ENCODE data around the gene CELSR2.
"Not testable (repeated sequence)": the region's sequence is repeated elsewhere in the genome, so short reads cannot be mapped to it uniquely, and the experiment has no call there.

CELSR2 gene

DNA sequence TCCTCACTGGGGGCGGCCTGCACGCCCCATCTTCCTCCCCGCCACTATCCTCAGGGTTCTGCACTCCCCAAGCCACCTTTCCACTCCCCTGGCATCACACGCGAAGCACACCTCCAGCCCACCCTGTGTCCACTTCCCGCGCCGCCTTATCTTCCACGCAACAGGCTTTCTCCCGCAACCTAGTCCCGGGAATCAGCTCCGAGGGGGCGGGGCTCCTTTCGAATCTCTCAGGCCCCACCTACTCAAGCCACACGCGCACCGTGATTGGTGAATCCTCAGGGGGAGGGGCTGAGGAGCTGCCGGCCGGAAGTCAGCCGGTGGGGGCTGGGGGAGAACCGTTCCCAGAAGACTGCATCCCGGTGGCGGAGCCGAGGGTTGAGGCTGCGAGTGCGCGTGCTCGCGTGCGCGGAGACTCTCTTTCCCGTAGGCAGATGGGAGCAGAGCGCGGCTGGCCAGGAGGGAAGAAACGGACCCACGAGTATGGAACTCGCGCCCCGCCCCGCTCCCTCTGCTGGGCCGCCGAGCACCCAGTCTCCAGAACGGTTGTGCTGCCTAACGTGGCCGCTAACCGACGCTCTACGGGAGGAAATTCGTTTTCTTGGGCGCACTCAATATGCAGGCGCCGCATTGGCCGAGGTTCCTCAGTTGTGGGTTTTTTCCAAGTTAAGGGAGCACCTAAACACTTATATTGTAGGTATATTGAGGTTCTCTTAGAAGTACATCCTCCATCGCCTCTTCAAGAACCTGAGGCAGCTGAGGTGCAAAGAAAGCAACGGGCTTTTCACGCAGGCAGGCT, 33.8 kb downstream of the CELSR2 start, which contains the start of gene PSRC1:
PSRC1 (minus strand) TSS at position 194 of the 796 bp plus-strand sequence.
- H3K27ac ChIP-seq: peak within 1 kb of the TSS; percentile 49 to 88 (median 76); a peak in 21 of 22 replicates

DNA sequence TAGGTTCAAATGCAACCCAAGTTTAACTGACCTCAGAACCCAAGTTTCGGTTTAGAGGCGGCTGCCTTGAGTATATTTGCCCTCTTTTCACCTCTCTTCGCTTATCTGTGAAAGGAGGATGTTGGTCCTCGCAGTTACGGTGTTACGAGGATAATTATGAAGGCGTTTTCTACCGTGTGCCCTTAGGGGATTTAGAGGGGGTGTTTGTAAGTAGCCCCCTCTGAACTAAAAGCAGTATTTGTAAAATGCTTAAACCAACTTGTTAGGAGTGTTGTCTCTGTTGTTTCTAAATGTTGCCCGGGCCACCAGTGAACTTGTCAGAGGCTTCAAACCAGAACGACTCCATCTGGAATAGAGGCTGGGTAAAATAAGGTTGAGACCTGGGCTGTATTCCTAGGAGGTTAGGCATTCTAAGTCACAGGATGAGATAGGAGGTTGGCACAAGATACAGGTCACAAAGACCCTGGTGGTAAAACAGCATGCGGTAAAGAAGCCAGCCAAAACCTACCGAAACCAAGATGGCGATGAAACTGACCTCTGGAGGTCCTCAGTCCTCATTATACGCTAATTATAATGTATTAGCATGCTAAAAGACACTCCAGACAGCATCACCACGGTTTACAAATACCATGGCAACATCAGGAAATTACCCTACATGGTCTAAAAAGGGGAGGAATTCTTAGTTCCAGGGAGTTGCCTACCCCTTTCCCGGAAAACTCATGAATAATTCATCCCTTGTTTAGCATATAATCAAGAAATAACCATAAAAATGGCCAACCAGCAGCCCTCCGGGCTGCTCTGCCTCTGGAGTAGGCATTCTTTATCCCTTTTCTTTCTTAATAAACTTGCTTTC, 34.6 kb downstream of the CELSR2 start:
- no peak for TF ChIP-seq Cebpa-rat (IDR thresholded peaks at IDR 0.05)
- H3K36me3 ChIP-seq: peaks cover 0 to 25% (median 12%) of the 10 kb centered on the region in 11 experiments; a peak in 14 of 22 replicates
- H3K27ac ChIP-seq: peak overlapping the region; percentile 49 to 88 (median 76); a peak in 21 of 22 replicates
- no peaks in the 10 kb centered on the region for H3K9me3 ChIP-seq (replicated peaks in 1 of 11)
- H3K4me2 ChIP-seq: peak overlapping the region; percentile 82 to 99 (median 95)
- no peaks in the 10 kb centered on the region for H3K27me3 ChIP-seq
- H3K4me3 ChIP-seq: peak overlapping the region; percentile 61 to 84 (median 71)
- H3K4me1 ChIP-seq: peaks cover 30 to 48% (median 43%) of the 10 kb centered on the region in 10 experiments
- peak overlapping the region; percentile 73 to 85 (median 80) for H3K9ac ChIP-seq
- no peaks in the 10 kb centered on the region for H4K20me1 ChIP-seq

More for the DNA sequence above, 33.8 kb downstream of the CELSR2 start, which contains the start of gene PSRC1:
- peak within 1 kb of the TSS; percentile 73 to 85 (median 80) for H3K9ac ChIP-seq
- H4K20me1 ChIP-seq: no peaks in the 10 kb centered on the region
- H3K36me3 ChIP-seq: peaks cover 0 to 28% (median 19%) of the 10 kb centered on the region in 11 experiments; a peak in 16 of 22 replicates
- no peak for TF ChIP-seq Cebpa-rat (IDR thresholded peaks at IDR 0.05)
- peak within 1 kb of the TSS; percentile 61 to 84 (median 71) for H3K4me3 ChIP-seq
- H3K9me3 ChIP-seq (replicated peaks in 1 of 11): no peaks in the 10 kb centered on the region
- peaks cover 30 to 48% (median 43%) of the 10 kb centered on the region in 10 experiments for H3K4me1 ChIP-seq
- peak within 1 kb of the TSS; percentile 82 to 99 (median 95) for H3K4me2 ChIP-seq
- H3K27me3 ChIP-seq: no peaks in the 10 kb centered on the region

DNA sequence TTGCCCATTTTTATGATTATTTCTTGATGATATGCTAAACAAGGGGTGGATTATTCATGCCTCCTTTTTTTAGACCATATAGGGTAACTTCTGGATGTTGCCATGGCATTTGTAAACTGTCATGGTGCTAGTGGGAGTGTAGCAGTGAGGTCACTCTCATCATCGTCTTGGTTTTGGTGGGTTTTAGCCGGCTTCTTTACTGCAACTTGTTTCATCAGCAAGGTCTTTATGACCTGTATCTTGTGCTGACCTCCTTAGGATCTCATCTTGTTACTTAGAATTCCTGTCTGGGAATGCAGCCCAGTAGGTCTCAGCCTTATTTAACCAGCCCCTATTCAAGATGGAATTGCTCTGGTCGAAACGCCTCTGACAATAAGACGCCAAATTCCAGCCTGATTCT, 37.4 kb downstream of the CELSR2 start:
- not testable (repeated sequence) for H3K9ac ChIP-seq; H3K36me3 ChIP-seq; H4K20me1 ChIP-seq; H3K9me3 ChIP-seq (replicated peaks in 1 of 11); H3K27me3 ChIP-seq; H3K4me3 ChIP-seq; H3K27ac ChIP-seq; H3K4me2 ChIP-seq
- peaks cover 20 to 34% (median 25%) of the 10 kb centered on the region in 10 experiments for H3K4me1 ChIP-seq

DNA sequence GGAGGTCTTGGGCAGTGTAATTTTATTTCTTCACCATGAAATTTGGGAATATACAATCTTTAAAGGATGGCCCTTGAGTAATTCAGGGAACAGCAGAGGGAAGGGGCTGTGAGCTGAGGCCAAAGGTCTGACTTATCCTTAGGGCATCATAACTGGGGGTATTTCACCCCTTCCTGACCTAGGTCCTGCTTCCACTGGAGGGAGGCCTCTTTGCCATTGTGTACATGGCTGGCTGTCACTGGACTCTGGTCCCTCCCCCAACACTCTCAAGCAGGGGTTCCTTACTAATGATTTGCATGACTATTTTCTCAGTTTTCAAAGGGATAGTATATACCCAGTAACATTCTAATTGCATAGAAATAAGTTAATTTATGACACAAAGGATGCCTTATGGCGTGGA, 40.8 kb downstream of the CELSR2 start:
- H4K20me1 ChIP-seq: no peaks in the 10 kb centered on the region
- H3K9ac ChIP-seq: no peak overlapping the region
- H3K36me3 ChIP-seq: no peaks in the 10 kb centered on the region
- H3K4me2 ChIP-seq: no peak overlapping the region
- H3K4me3 ChIP-seq: no peak overlapping the region
- H3K27me3 ChIP-seq: no peaks in the 10 kb centered on the region
- no peaks in the 10 kb centered on the region for H3K9me3 ChIP-seq (replicated peaks in 1 of 11)
- no peak for TF ChIP-seq Cebpa-rat (IDR thresholded peaks at IDR 0.05)
- H3K27ac ChIP-seq: no peak overlapping the region
- peaks cover 9 to 34% (median 16%) of the 10 kb centered on the region in 10 experiments for H3K4me1 ChIP-seq

DNA sequence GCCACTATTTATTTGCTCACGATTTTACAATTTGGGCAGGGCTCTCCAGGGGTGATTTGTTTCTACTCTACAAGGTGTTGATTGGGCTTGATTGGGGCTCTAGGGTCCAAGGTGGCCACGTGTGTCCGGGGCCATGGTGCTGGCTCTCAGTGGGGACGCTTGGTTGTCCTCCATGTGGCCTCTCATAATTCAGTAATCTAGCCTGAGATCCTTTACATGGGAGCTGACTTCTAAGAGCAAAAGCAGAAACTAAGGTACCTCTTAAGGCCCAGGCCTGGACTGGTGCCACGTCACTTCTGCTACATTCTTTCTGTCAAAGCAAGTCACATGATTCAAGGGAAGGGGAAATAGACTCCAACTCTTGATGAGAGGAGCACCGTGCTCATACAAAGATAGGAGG, 41.7 kb downstream of the CELSR2 start:
- Histone ChIP-seq H3K9me3 (replicated peaks in 1 of 11) (no peaks in the 10 kb centered on the region), H3K27ac (peak overlapping the region in 1 of 11 experiments; percentile 3; a peak in 1 of 22 replicates), H3K36me3 (no peaks in the 10 kb centered on the region), H3K4me1 (peaks cover 10 to 43% (median 23%) of the 10 kb centered on the region in 10 experiments), H3K9ac (no peak overlapping the region), H4K20me1 (no peaks in the 10 kb centered on the region), H3K27me3 (no peaks in the 10 kb centered on the region), H3K4me2 (peak overlapping the region in 5 of 11 experiments; percentile 16 to 48 (median 43); a peak in 8 of 22 replicates), H3K4me3 (no peak overlapping the region)
- no peak for TF ChIP-seq Cebpa-rat (IDR thresholded peaks at IDR 0.05)

DNA sequence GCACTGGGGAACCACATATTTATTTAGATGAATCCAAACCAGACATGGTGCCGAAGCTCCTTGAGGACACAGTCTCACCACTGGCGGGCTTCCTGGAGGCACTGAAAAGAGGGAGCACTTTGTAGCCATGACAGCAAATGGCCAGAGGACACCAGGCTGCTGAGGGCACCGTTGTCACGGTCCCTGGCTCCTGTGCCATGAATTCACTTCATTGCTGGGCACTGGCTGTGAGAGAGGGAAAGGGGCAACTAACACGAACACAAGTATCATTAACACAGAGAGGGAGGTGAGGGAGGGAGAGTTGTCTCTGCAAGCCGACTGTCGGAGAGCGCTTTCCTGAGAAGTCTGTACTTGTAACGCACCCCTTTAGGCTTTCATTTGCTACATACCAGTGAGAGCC, 43.0 kb downstream of the CELSR2 start:
- Histone ChIP-seq H3K27me3 (no peaks in the 10 kb centered on the region), H3K36me3 (no peaks in the 10 kb centered on the region), H3K9ac (no peak overlapping the region), H4K20me1 (no peaks in the 10 kb centered on the region), H3K9me3 (replicated peaks in 1 of 11) (no peaks in the 10 kb centered on the region), H3K4me1 (peaks cover 10 to 45% (median 23%) of the 10 kb centered on the region in 10 experiments), H3K4me3 (no peak overlapping the region), H3K4me2 (peak overlapping the region in 1 of 11 experiments; percentile 45; a peak in 2 of 22 replicates), H3K27ac (no peak overlapping the region)
- TF ChIP-seq Cebpa-rat (IDR thresholded peaks at IDR 0.05): no peak

DNA sequence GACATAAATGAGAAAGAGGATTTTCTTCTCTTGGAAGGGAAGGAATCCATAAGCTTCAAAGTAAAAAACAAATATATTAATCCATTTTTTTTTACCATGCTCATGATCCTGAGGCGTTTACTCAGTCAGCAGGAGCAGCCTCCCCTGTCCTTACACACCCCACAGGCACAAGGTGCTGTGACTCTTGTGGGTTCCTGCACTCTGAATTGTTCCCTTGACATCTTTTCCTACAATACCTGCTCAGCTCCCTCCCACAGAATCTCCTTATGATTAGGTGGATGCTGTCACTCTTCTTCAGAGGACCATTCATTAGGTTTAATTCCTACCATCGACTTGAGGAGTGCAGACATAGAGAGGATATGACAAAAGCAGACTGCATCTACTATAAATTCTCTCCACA, 43.7 kb downstream of the CELSR2 start:
- TF ChIP-seq Cebpa-rat (IDR thresholded peaks at IDR 0.05): no peak
- no peaks in the 10 kb centered on the region for H3K36me3 ChIP-seq
- H3K4me3 ChIP-seq: no peak overlapping the region
- no peak overlapping the region for H3K4me2 ChIP-seq
- H3K4me1 ChIP-seq: peaks cover 10 to 45% (median 23%) of the 10 kb centered on the region in 10 experiments
- no peak overlapping the region for H3K9ac ChIP-seq
- H4K20me1 ChIP-seq: no peaks in the 10 kb centered on the region
- H3K27me3 ChIP-seq: no peaks in the 10 kb centered on the region
- no peak overlapping the region for H3K27ac ChIP-seq
- H3K9me3 ChIP-seq (replicated peaks in 1 of 11): no peaks in the 10 kb centered on the region

DNA sequence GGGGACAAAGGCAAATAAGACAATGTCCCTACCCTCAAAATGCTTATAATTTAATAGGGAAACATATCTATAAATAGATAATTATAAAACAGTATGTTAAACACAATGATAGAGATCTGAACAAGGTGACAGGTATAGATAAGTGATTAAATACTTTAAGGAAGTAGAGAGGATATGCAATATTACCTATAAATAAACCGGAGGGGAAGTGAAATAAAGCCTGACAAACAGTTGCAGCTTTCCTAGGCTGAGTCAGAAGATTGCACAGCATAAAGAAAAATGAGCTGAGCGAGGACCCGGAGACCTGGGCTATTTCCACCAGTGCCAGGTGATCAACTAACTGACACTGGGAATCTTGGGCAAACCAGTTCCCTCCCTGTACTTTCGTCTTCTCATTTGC, 45.1 kb downstream of the CELSR2 start:
- Histone ChIP-seq H4K20me1 (no peaks in the 10 kb centered on the region), H3K27ac (peak overlapping the region in 2 of 11 experiments; percentile 14 to 18; a peak in 3 of 22 replicates), H3K4me2 (peak overlapping the region; percentile 46 to 91 (median 71)), H3K4me1 (peaks cover 10 to 55% (median 23%) of the 10 kb centered on the region in 10 experiments), H3K36me3 (no peaks in the 10 kb centered on the region), H3K27me3 (no peaks in the 10 kb centered on the region), H3K9ac (no peak overlapping the region), H3K4me3 (no peak overlapping the region), H3K9me3 (replicated peaks in 1 of 11) (no peaks in the 10 kb centered on the region)
- no peak for TF ChIP-seq Cebpa-rat (IDR thresholded peaks at IDR 0.05)
